ENCODE measurements around the gene CRISP3. TPM values are rescaled to one million over a fixed set of nuclear protein-coding genes. Genes with fewer than 3 reads are reported as not detected.

Gene CRISP3
- total RNA-seq, 1 experiment from 2014 or later, result not detected

GRCh38 chr6:49693512-49693911 lies 50.7 kb downstream of the CRISP3 start:
- DNase-seq (ENCODE audit: extremely low read depth, low read depth), result no peak

GRCh38 chr6:49692534-49692933 lies 51.7 kb downstream of the CRISP3 start:
- DNase-seq (ENCODE audit: extremely low read depth, low read depth), result no peak

Other genes with a start within 250 kb of the CRISP3 start
- gene GLYATL3, start 244.5 kb downstream of the CRISP3 start, total RNA-seq (2014; rRNA removed; shearing (Covaris generic)), result not detected in 2 replicates
- 0.47 TPM in 1 of 2 replicates, not detected in the other for gene C6orf141, start 193.7 kb downstream of the CRISP3 start, total RNA-seq (2014; rRNA removed; shearing (Covaris generic))
- not detected in 2 replicates for gene RHAG, start 107.5 kb downstream of the CRISP3 start, total RNA-seq (2014; rRNA removed; shearing (Covaris generic))
- gene CRISP2, start 30.8 kb downstream of the CRISP3 start, total RNA-seq (2014; rRNA removed; shearing (Covaris generic)), result 0.12 TPM in 1 of 2 replicates, not detected in the other
- gene PGK2, start 42.9 kb upstream of the CRISP3 start, total RNA-seq (2014; rRNA removed; shearing (Covaris generic)), result not detected in 2 replicates
- not detected in 2 replicates for gene CRISP1, start 122.1 kb upstream of the CRISP3 start, total RNA-seq (2014; rRNA removed; shearing (Covaris generic))
- gene DEFB114, start 219.8 kb upstream of the CRISP3 start, total RNA-seq (2014; rRNA removed; shearing (Covaris generic)), result not detected in 2 replicates
- gene DEFB113, start 225.2 kb upstream of the CRISP3 start, total RNA-seq (2014; rRNA removed; shearing (Covaris generic)), result not detected in 2 replicates